Neural cell (in vitro differentiated cells): ENCODE measurements around the gene ERC2. TPM values are rescaled to one million over a fixed set of nuclear protein-coding genes. Genes with fewer than 3 reads are reported as not detected.

Source experiments
- H2AFZ ChIP-seq: fragments of 200-600, 300-800 bp; sonication (generic), shearing (Covaris generic); 2 replicates; pipeline ENCODE4 v1.6.0; 2014; ENCODE audit warnings: low read depth, mild to moderate bottlenecking, antibody characterized with exemption, low read length, moderate library complexity
- H3F3A ChIP-seq: fragments of 200-600 bp; shearing (Covaris generic); 2 replicates; pipeline ENCODE4 v1.6.1; 2016; ENCODE audit warnings: mild to moderate bottlenecking, moderate library complexity, mixed read lengths, antibody characterized with exemption, low read length; ENCODE audit not compliant: insufficient read depth, poor library complexity, severe bottlenecking
- H3K27ac ChIP-seq: fragments of 200-600, 300-800 bp; sonication (generic), shearing (Covaris generic); 2 replicates; pipeline ENCODE4 v1.5.1; 2014; ENCODE audit warnings: mild to moderate bottlenecking, low read length, moderate library complexity
- H3K27me3 ChIP-seq: fragments of 300-800, 200-600 bp; sonication (generic), shearing (Covaris generic); 2 replicates; pipeline ENCODE4 v1.6.0; 2014; ENCODE audit warnings: mild to moderate bottlenecking, low read depth, low read length, moderate library complexity; ENCODE audit not compliant: insufficient read depth
- H3K36me3 ChIP-seq: fragments of 300-800, 200-600 bp; sonication (generic), shearing (Covaris generic); 2 replicates; pipeline ENCODE4 v1.5.1; 2014; ENCODE audit warnings: mild to moderate bottlenecking, antibody characterized with exemption, low read length, moderate library complexity; ENCODE audit not compliant: insufficient read depth
- H3K4me2 ChIP-seq: fragments of 300-800, 200-600 bp; sonication (generic), shearing (Covaris generic); 2 replicates; pipeline ENCODE4 v1.6.0; 2014; ENCODE audit warnings: mild to moderate bottlenecking, low read length
- H3K4me3 ChIP-seq: fragments of 300-800, 200-600 bp; sonication (generic), shearing (Covaris generic); 2 replicates; pipeline ENCODE4 v1.5.1; 2014; ENCODE audit warnings: mild to moderate bottlenecking, low read length, moderate library complexity
- H3K79me2 ChIP-seq: fragments of 200-600 bp; shearing (Covaris generic); replicated peaks from 2 replicates; pipeline ENCODE4 v1.6.0; 2014; ENCODE audit warnings: mild to moderate bottlenecking, low read length, moderate library complexity; ENCODE audit not compliant: insufficient read depth
- H3K9ac ChIP-seq: fragments of 300-800, 200-600 bp; sonication (generic), shearing (Covaris generic); 2 replicates; pipeline ENCODE4 v1.6.1; 2016; ENCODE audit warnings: mild to moderate bottlenecking, low read length, mixed read lengths
- H3K9me2 ChIP-seq: fragments of 200-600 bp; shearing (Covaris generic); 2 replicates; pipeline ENCODE4 v1.6.1; 2016; ENCODE audit warnings: mild to moderate bottlenecking, low read length, mixed read lengths; ENCODE audit not compliant: insufficient read depth
- H3K9me3 ChIP-seq: fragments of 200-600, 300-800 bp; sonication (generic), shearing (Covaris generic); 2 replicates; pipeline ENCODE4 v1.6.1; 2016; ENCODE audit warnings: mild to moderate bottlenecking, mixed run types, low read length, moderate library complexity, mixed read lengths
- H4K20me1 ChIP-seq: fragments of 200-600 bp; shearing (Covaris generic); 2 replicates; pipeline ENCODE4 v1.6.1; 2016; ENCODE audit warnings: mild to moderate bottlenecking, mixed run types; ENCODE audit not compliant: insufficient read depth
- EP300 ChIP-seq: fragments of 450-650 bp; conservative IDR thresholded peaks from 2 replicates; pipeline ENCODE4 v1.6.1; 2014; ENCODE audit warnings: antibody characterized with exemption, mild to moderate bottlenecking, moderate library complexity; ENCODE audit not compliant: poor library complexity, severe bottlenecking
- EZH2 ChIP-seq: fragments of 200-600, 300-800 bp; shearing (Covaris generic), sonication (generic); IDR thresholded peaks from 2 replicates; pipeline ENCODE4 v1.6.1; 2014; ENCODE audit warnings: antibody characterized with exemption, low read length, borderline replicate concordance, mild to moderate bottlenecking; ENCODE audit not compliant: insufficient read depth, poor library complexity, severe bottlenecking
- MXI1 ChIP-seq: fragments of 450-650 bp; conservative IDR thresholded peaks from 2 replicates; pipeline ENCODE4 v1.6.1; 2014; ENCODE audit warnings: antibody characterized with exemption, mild to moderate bottlenecking; ENCODE audit not compliant: poor library complexity, severe bottlenecking
- POLR2AphosphoS5 ChIP-seq: IDR thresholded peaks from 2 replicates; pipeline ENCODE4 v1.6.1; 2012
- RAD21 ChIP-seq: fragments of 450-650 bp; conservative IDR thresholded peaks from 2 replicates; pipeline ENCODE4 v1.6.1; 2014; ENCODE audit warnings: antibody characterized with exemption, mild to moderate bottlenecking, moderate library complexity
- SMC3 ChIP-seq: fragments of 450-650 bp; conservative IDR thresholded peaks from 2 replicates; pipeline ENCODE4 v1.6.1; 2014; ENCODE audit warnings: antibody characterized with exemption, mild to moderate bottlenecking, moderate library complexity; ENCODE audit not compliant: poor library complexity
- TAF1 ChIP-seq: IDR thresholded peaks from 2 replicates; pipeline ENCODE4 v1.6.1; 2012; ENCODE audit warnings: low read depth
- polyA plus RNA-seq: library from polyadenylated mRNA; depleted of rRNA; stranded (reverse); fragments of >200 nt; gene quantifications from 2 replicates; pipeline ENCODE4 v1.2.3, GENCODE V29; 2014
- TF ChIP-seq, protein P1 (sequence below): IDR thresholded peaks from 2 replicates; pipeline ENCODE4 v1.6.1; 2012; ENCODE audit warnings: borderline replicate concordance
- TF ChIP-seq, protein P2 (sequence below): fragments of 450-650 bp; IDR thresholded peaks from 2 replicates; pipeline ENCODE4 v1.5.1; 2014; ENCODE audit warnings: antibody characterized with exemption, mild to moderate bottlenecking, moderate library complexity; ENCODE audit not compliant: poor library complexity, severe bottlenecking

ERC2 gene
- polyA plus RNA-seq, 1 donor from 2014 or later, result 60.4 TPM

DNA sequence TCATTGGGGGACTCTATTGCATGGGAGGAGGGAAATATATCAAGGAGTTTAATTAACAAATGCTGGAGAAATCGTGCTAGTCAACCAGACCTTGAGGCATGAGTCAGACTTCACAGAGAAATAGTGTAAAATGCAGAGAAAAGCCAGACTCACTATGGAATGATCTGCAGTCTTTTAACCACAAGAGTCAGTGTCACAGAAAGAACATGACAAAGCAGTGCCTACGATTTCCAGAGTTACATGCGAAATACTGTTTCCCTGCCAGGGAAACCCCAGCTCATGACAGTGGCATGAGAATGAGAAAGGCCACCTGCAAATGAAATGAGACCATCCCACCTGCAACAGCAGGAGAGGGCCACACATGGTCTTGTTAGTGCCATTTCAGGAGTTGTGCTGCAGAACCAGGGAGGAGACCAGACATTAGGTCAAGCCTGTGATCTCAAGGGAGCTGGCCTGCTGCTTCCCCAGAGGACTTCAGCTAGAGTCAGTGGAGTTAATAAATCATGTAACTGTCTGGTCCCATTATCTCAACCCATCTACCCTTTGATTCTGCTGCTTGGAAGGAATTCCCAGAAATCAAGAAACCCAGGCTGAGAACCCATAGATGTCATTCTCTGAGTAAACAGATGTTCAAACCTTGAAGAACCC is 79.0 kb downstream of the ERC2 start:
- Histone ChIP-seq H3K9me3 (no peaks in the 10 kb centered on the region), H3K27me3 (no peaks in the 10 kb centered on the region), H3K4me2 (no peak overlapping the region), H4K20me1 (no peaks in the 10 kb centered on the region), H3K36me3 (no peaks in the 10 kb centered on the region), H3K9me2 (no peaks in the 10 kb centered on the region), H3K27ac (no peak overlapping the region), H3K79me2 (no peaks in the 10 kb centered on the region), H2AFZ (no peak overlapping the region), H3K4me3 (no peak overlapping the region), H3K9ac (no peak overlapping the region), H3F3A (no peaks in the 10 kb centered on the region)
- no peak for TF ChIP-seq EP300
- no peak for TF ChIP-seq TAF1
- TF ChIP-seq, protein P1, sequence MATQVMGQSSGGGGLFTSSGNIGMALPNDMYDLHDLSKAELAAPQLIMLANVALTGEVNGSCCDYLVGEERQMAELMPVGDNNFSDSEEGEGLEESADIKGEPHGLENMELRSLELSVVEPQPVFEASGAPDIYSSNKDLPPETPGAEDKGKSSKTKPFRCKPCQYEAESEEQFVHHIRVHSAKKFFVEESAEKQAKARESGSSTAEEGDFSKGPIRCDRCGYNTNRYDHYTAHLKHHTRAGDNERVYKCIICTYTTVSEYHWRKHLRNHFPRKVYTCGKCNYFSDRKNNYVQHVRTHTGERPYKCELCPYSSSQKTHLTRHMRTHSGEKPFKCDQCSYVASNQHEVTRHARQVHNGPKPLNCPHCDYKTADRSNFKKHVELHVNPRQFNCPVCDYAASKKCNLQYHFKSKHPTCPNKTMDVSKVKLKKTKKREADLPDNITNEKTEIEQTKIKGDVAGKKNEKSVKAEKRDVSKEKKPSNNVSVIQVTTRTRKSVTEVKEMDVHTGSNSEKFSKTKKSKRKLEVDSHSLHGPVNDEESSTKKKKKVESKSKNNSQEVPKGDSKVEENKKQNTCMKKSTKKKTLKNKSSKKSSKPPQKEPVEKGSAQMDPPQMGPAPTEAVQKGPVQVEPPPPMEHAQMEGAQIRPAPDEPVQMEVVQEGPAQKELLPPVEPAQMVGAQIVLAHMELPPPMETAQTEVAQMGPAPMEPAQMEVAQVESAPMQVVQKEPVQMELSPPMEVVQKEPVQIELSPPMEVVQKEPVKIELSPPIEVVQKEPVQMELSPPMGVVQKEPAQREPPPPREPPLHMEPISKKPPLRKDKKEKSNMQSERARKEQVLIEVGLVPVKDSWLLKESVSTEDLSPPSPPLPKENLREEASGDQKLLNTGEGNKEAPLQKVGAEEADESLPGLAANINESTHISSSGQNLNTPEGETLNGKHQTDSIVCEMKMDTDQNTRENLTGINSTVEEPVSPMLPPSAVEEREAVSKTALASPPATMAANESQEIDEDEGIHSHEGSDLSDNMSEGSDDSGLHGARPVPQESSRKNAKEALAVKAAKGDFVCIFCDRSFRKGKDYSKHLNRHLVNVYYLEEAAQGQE, result no peak
- TF ChIP-seq, protein P2, sequence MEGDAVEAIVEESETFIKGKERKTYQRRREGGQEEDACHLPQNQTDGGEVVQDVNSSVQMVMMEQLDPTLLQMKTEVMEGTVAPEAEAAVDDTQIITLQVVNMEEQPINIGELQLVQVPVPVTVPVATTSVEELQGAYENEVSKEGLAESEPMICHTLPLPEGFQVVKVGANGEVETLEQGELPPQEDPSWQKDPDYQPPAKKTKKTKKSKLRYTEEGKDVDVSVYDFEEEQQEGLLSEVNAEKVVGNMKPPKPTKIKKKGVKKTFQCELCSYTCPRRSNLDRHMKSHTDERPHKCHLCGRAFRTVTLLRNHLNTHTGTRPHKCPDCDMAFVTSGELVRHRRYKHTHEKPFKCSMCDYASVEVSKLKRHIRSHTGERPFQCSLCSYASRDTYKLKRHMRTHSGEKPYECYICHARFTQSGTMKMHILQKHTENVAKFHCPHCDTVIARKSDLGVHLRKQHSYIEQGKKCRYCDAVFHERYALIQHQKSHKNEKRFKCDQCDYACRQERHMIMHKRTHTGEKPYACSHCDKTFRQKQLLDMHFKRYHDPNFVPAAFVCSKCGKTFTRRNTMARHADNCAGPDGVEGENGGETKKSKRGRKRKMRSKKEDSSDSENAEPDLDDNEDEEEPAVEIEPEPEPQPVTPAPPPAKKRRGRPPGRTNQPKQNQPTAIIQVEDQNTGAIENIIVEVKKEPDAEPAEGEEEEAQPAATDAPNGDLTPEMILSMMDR, result no peak
- TF ChIP-seq EZH2, result no peak
- TF ChIP-seq MXI1, result no peak
- no peak for TF ChIP-seq POLR2AphosphoS5
- no peak for TF ChIP-seq SMC3
- no peak for TF ChIP-seq RAD21

DNA sequence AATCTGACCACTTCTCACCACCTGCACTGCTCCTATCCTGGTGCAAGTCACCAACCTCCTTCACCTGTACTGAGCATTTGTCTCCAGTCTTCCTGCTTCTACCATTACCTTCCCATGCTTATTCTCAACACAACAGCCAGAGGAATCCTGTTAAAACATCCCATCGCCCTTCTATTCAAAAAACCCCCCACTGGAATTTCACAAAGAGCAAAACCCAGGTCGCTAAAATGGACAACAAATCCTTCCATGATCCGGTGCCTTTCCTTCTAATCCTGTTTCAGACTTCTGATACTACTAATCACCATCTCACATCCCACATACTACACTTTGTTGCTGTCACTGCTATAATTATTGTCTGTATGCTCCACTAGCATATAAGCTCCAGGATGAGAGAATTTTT is 85.2 kb downstream of the ERC2 start:
- H3K27me3 ChIP-seq, result no peaks in the 10 kb centered on the region
- H3K9me2 ChIP-seq, result no peaks in the 10 kb centered on the region
- no peak overlapping the region for H3K4me3 ChIP-seq
- no peaks in the 10 kb centered on the region for H3K79me2 ChIP-seq
- TF ChIP-seq SMC3, result no peak
- TF ChIP-seq, protein P2, result no peak
- no peak for TF ChIP-seq MXI1
- no peaks in the 10 kb centered on the region for H4K20me1 ChIP-seq
- no peak overlapping the region for H2AFZ ChIP-seq
- no peak overlapping the region for H3K27ac ChIP-seq
- no peaks in the 10 kb centered on the region for H3K36me3 ChIP-seq
- H3F3A ChIP-seq, result no peaks in the 10 kb centered on the region
- H3K4me2 ChIP-seq, result no peak overlapping the region
- no peak overlapping the region for H3K9ac ChIP-seq
- no peaks in the 10 kb centered on the region for H3K9me3 ChIP-seq
